B cell (primary cell): ENCODE results near the gene APLN. TPM values are rescaled to one million over a fixed set of nuclear protein-coding genes. Genes with fewer than 3 reads are reported as not detected.

ENCODE experiments used
- ATAC-seq: fragments of 200-7000 bp; cut with Tn5 transposase; one replicate; pipeline ENCODE4 v1.10.0; 2021; ENCODE audit warnings: low read depth, mild to moderate bottlenecking, moderate number of reproducible peaks, moderate library complexity
- CTCF ChIA-PET: fragments of 350-600 bp; sonication (Branson Sonifier 250); formaldehyde crosslinking; loops from one replicate; lab custom pipeline; 2021; ENCODE audit warnings: antibody characterized with exemption, inconsistent platforms; lab: Charles Lee
- POLR2A ChIA-PET: fragments of 350-600 bp; sonication (Branson Sonifier 250); formaldehyde crosslinking; loops from one replicate; lab custom pipeline; 2021; ENCODE audit warnings: antibody characterized with exemption; lab: Charles Lee
- DNase-seq: peaks from one replicate; pipeline ENCODE4 v3.0.0; 2013
- H2AFZ ChIP-seq: 2 replicates; pipeline ENCODE4 v1.6.1; 2012; ENCODE audit warnings: mild to moderate bottlenecking, low read depth, low read length; ENCODE audit not compliant: insufficient read depth, poor library complexity, severe bottlenecking
- H3K27ac ChIP-seq, 2 donors: 1 replicate in 1 of 2; 2 replicates in 1 of 2; pipeline ENCODE4 v1.5.1; 2012 to 2013; ENCODE audit warnings: low read length in 2 of 2, mild to moderate bottlenecking in 2 of 2, moderate library complexity in 1 of 2
- H3K27me3 ChIP-seq, 4 experiments: fragments of 200-600 bp in 1 of 4; sonication (generic) in 1 of 4; replicated peaks in 1 of 4; 1 replicate in 2 of 4; 2 replicates in 2 of 4; pipeline versions ENCODE4 v1.6.1 to v1.7.0; 2013 to 2016; ENCODE audit warnings: low read length in 3 of 4, mild to moderate bottlenecking in 2 of 4, mixed read lengths in 1 of 4, moderate library complexity in 1 of 4; ENCODE audit not compliant: insufficient read depth in 4 of 4, control insufficient read depth in 3 of 4; ENCODE audit errors: control extremely low read depth in 1 of 4
- H3K36me3 ChIP-seq, 2 experiments: replicated peaks in 1 of 2; 1 replicate in 1 of 2; 2 replicates in 1 of 2; pipeline versions ENCODE4 v1.6.1 to v1.7.1; 2013; ENCODE audit warnings: low read length in 1 of 2; ENCODE audit not compliant: insufficient read depth in 2 of 2, control insufficient read depth in 1 of 2; ENCODE audit errors: control extremely low read depth in 1 of 2, extremely low read depth in 1 of 2
- H3K4me1 ChIP-seq, 2 donors: fragments of 200-600 bp in 1 of 2; sonication (generic) in 1 of 2; 1 replicate in 1 of 2; 2 replicates in 1 of 2; pipeline versions ENCODE4 v1.5.1 to v1.6.1; 2013 to 2017; ENCODE audit warnings: low read length in 2 of 2; ENCODE audit not compliant: control insufficient read depth in 2 of 2, insufficient read depth in 2 of 2
- H3K4me2 ChIP-seq: replicated peaks from 2 replicates; pipeline ENCODE3; 2012; ENCODE audit warnings: mild to moderate bottlenecking, low read depth, low read length; ENCODE audit not compliant: poor library complexity, severe bottlenecking
- H3K4me3 ChIP-seq, 5 experiments: fragments of 200-600 bp in 1 of 5; sonication (generic) in 1 of 5; 1 replicate in 3 of 5; 2 replicates in 2 of 5; pipeline versions ENCODE4 v1.5.1 to v1.7.0; 2011 to 2016; ENCODE audit warnings: low read length in 4 of 5, mild to moderate bottlenecking in 4 of 5, low read depth in 2 of 5, control low read depth in 1 of 5, moderate library complexity in 1 of 5; ENCODE audit not compliant: insufficient read depth in 1 of 5; ENCODE audit errors: control extremely low read depth in 1 of 5, extremely low read depth in 1 of 5
- H3K79me2 ChIP-seq: fragments of 200-600 bp; sonication (generic); one replicate; pipeline ENCODE4 v1.6.0; 2016; ENCODE audit warnings: low read length; ENCODE audit not compliant: control insufficient read depth, insufficient read depth
- H3K9ac ChIP-seq: fragments of 200-600 bp; sonication (generic); 2 replicates; pipeline ENCODE4 v1.6.1; 2017; ENCODE audit warnings: mild to moderate bottlenecking, low read length, moderate library complexity
- H3K9me3 ChIP-seq, 3 donors: one replicate each; pipeline versions ENCODE4 v1.6.1 to v1.7.1; 2013; ENCODE audit warnings: low read length in 2 of 3; ENCODE audit not compliant: control insufficient read depth in 2 of 3, insufficient read depth in 1 of 3; ENCODE audit errors: control extremely low read depth in 1 of 3
- H4K20me1 ChIP-seq: 2 replicates; pipeline ENCODE4 v1.6.0; 2012; ENCODE audit warnings: mild to moderate bottlenecking, low read length; ENCODE audit not compliant: insufficient read depth, control insufficient read depth, poor library complexity, severe bottlenecking
- H3K27ac Mint-ChIP-seq: one replicate; pipeline ENCODE4 v1.8.0; 2021; ENCODE audit warnings: mixed read lengths
- H3K27me3 Mint-ChIP-seq: one replicate; pipeline ENCODE4 v1.8.0; 2021; ENCODE audit warnings: mixed read lengths
- H3K4me1 Mint-ChIP-seq: one replicate; pipeline ENCODE4 v1.8.0; 2021; ENCODE audit warnings: mixed read lengths
- H3K4me3 Mint-ChIP-seq: one replicate; pipeline ENCODE4 v1.8.0; 2021; ENCODE audit warnings: mixed read lengths
- H3K9me3 Mint-ChIP-seq: one replicate; pipeline ENCODE4 v1.8.0; 2022; ENCODE audit warnings: mixed read lengths; ENCODE audit not compliant: insufficient read depth
- CTCF ChIP-seq: fragments of 200-600 bp; IDR thresholded peaks from one replicate; pipeline ENCODE4 v1.8.0; 2022; ENCODE audit warnings: antibody characterized with exemption, mild to moderate bottlenecking
- EZH2 ChIP-seq: IDR thresholded peaks from 2 replicates; pipeline ENCODE4 v1.6.1; 2012; ENCODE audit warnings: borderline replicate concordance, low read depth, mild to moderate bottlenecking, moderate library complexity, low read length; ENCODE audit not compliant: insufficient read depth, poor library complexity, severe bottlenecking
- WGBS: methylation state at CpG from one replicate; pipeline ENCODE4 v1.1.5; 2013; ENCODE audit warnings: missing lambda C conversion rate; ENCODE audit not compliant: insufficient coverage; 5-methylcytosine and 5-hydroxymethylcytosine counted together
- intact Hi-C: fragments of 100-400 bp; cut with micrococcal nuclease; formaldehyde crosslinking; loops from one replicate; pipeline ENCODE4 v1.10.0; 2022
- polyA plus RNA-seq: library from polyadenylated mRNA; depleted of rRNA; stranded (reverse); fragments of >200 nt; gene quantifications from 2 replicates; pipeline ENCODE4 v1.2.3, GENCODE V29; 2012
- total RNA-seq, 2 donors: library from RNA; stranded (reverse); fragments of 120-200 nt in 1 of 2; gene quantifications; 1 replicate in 1 of 2; 2 replicates in 1 of 2; pipeline versions ENCODE4 v1.2.3 to v1.2.4, GENCODE V29; 2013 to 2022

APLN gene
- total and polyA plus RNA-seq, 2 donors (not counting 1 experiment from before 2014, with no cell fraction given), result not detected

DNA sequence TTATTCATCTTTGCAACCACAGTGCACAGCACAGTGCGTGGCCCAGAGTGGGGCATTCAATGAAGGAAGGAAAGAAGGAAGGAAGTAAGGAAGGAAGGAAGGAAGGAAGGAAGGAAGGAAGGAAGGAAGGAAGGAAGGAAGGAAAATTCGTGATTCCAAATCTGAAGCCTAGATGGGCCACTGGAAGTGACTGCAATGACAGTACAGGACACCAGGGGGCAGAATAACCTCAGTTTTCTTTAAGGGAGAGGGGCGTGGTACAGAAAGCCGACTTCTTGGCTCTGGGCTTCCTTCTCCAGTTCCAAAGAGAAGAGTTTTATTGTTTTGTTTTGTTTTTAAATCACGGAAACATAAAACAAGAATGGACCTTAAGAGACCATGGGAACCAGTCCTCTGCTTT, 47.8 kb downstream of the APLN start:
- Mint-ChIP-seq H3K4me1 (peaks cover 17% of the 10 kb centered on the region), H3K27ac (no peak overlapping the region), H3K4me3 (no peak overlapping the region), H3K9me3 (no peaks in the 10 kb centered on the region), H3K27me3 (no peaks in the 10 kb centered on the region)
- H3K9me3 ChIP-seq, result no peaks in the 10 kb centered on the region
- H2AFZ ChIP-seq, result no peak overlapping the region
- no peaks in the 10 kb centered on the region for H4K20me1 ChIP-seq
- H3K27ac ChIP-seq, result no peak overlapping the region
- intact Hi-C loops, result loop anchor here (1.0 to 5.0 kb wide), 4 partner anchors 300 to 585 kb away; partner anchors contain the start of gene UTP14A
- no peaks in the 10 kb centered on the region for H3K27me3 ChIP-seq
- ATAC-seq, result peak; percentile 63
- H3K4me2 ChIP-seq, result peak overlapping the region; percentile 29
- H3K79me2 ChIP-seq, result no peaks in the 10 kb centered on the region
- peaks cover 12 to 15% of the 10 kb centered on the region in 2 donors for H3K4me1 ChIP-seq
- ChIA-PET POLR2A (no interaction called here), CTCF (interaction anchor here (0.9 to 4.2 kb wide), 4 partner anchors 119 to 454 kb away, joined by 3 to 22 read pairs (median 6); no protein-coding TSS in a partner anchor)
- WGBS, result no CpG with 5 or more reads among the region's 5 CpGs
- H3K4me3 ChIP-seq, result no peak overlapping the region
- no peak overlapping the region for H3K9ac ChIP-seq
- DNase-seq, result peak; percentile 68
- no peaks in the 10 kb centered on the region for H3K36me3 ChIP-seq
- peak; percentile 72 for TF ChIP-seq CTCF
- TF ChIP-seq EZH2, result no peak

DNA sequence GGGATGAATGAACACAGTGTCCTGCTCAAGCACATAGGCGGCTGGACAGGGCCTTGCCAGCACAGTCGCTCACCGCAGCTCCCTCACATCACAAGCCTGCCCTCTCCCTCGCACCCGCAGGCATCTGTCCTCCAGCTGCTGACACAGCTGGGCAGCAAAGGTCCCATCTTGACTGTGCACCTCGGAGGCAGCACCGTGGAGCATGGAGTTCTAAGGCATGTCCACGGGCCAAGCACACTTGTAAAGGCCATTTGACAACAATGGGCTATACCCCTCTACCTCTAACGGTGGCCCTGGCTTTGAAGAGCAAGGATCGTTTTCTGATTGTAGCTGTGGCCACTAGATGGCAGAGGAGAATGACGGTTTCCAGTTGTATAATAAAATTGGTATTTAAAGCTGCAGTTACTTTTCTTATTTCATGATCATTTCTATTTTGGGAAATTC, 53.8 kb downstream of the APLN start:
- H3K4me1 Mint-ChIP-seq, result peaks cover 14% of the 10 kb centered on the region
- DNase-seq (peak; percentile 37), ATAC-seq (peak; percentile 37)
- H3K27ac Mint-ChIP-seq, result no peak overlapping the region
- CTCF ChIA-PET, result interaction anchor here (0.5 to 2.5 kb wide), 8 partner anchors 8 to 600 kb away, joined by 3 to 14 read pairs (median 4); no protein-coding TSS in a partner anchor
- no peaks in the 10 kb centered on the region for H3K27me3 ChIP-seq
- intact Hi-C loops, result loop anchor here (1.0 to 5.0 kb wide), 3 partner anchors 76 to 1316 kb away; no protein-coding TSS in a partner anchor
- no peaks in the 10 kb centered on the region for H4K20me1 ChIP-seq
- no peak overlapping the region for H3K9ac ChIP-seq
- H3K4me1 ChIP-seq, result peaks cover 8 to 15% of the 10 kb centered on the region in 2 donors
- no peaks in the 10 kb centered on the region for H3K36me3 ChIP-seq
- no peak for TF ChIP-seq EZH2
- TF ChIP-seq CTCF, result peak; percentile 67
- H2AFZ ChIP-seq, result no peak overlapping the region
- no peaks in the 10 kb centered on the region for H3K79me2 ChIP-seq
- no peaks in the 10 kb centered on the region for H3K9me3 Mint-ChIP-seq
- no peak overlapping the region for H3K27ac ChIP-seq
- no peak overlapping the region for H3K4me3 ChIP-seq
- no peaks in the 10 kb centered on the region for H3K9me3 ChIP-seq
- POLR2A ChIA-PET, result no interaction called here
- H3K27me3 Mint-ChIP-seq, result no peaks in the 10 kb centered on the region
- H3K4me2 ChIP-seq, result no peak overlapping the region
- H3K4me3 Mint-ChIP-seq, result no peak overlapping the region
- no CpG with 5 or more reads among the region's 11 CpGs for WGBS
